ENCODE data around the gene GPRC5C.

GPRC5C gene

DNA sequence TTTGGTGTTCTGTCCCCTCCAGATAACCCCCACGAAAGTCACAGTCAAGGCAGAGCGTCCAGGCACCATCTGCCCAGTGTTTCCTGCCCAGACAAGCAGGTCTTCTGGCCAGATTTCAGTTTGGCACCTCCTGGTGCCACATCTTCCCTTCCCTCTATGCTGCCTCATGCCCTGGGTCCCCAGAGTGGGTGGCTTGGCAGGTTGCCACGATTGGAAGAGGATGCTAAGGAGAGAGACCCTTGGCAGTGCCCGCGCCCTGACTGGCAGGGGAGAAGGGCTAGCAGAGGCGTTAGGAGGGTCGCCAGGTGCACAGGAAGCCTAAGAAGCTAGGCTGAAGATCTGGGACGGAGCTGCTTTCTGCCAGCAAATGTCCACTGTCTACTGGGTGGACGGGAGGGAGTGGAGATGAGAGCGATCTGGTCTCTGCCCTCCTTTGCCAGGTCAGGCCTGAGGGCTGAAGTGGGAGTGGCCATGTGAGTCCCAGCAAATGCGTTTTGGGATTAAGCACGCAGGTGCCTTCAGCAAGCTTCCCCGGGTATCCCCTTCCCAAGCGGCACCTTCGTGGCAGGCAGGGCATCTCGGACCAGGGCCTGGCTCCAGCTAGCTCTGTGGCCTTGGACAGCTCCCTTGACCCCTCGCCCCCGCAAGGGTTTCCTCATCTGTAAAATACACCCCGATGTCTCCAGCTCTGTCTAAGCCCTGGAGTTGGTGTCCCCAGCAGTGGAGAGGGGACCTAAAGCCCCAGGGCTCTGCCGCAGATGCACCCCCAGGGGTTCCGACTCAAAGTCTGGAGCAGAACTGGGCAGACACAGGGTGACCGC, 21.2 kb downstream of the GPRC5C start:
- no peak for DNase-seq (ENCODE audit: low read depth)

DNA sequence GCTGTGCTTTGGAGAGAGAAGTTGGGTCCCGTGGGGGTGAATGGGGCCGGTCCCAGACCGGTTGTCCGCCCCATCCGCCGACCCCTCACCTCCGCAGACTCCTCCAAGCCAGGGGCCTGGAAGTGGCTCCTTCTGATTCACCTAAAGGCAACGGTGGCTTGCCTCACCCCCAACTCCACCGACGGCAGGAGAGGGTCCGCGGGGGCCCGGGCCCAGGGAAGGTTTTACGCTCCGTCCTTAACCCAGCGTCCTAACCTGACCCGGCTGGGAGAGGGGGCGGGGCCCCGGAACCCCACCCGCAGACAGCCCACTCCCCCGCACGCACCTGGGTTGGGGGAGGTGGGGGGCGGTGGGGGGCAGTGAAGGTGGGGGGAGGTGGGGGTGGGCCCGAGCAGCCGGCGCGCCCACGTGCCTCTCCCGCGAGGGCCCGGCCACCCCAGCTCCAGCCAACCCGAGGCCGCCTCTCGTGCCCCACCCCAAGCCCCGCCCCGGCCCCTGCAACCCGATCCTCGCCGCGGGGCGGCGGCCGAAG, 21.8 kb downstream of the GPRC5C start:
- DNase-seq (ENCODE audit: low read depth): no peak

DNA sequence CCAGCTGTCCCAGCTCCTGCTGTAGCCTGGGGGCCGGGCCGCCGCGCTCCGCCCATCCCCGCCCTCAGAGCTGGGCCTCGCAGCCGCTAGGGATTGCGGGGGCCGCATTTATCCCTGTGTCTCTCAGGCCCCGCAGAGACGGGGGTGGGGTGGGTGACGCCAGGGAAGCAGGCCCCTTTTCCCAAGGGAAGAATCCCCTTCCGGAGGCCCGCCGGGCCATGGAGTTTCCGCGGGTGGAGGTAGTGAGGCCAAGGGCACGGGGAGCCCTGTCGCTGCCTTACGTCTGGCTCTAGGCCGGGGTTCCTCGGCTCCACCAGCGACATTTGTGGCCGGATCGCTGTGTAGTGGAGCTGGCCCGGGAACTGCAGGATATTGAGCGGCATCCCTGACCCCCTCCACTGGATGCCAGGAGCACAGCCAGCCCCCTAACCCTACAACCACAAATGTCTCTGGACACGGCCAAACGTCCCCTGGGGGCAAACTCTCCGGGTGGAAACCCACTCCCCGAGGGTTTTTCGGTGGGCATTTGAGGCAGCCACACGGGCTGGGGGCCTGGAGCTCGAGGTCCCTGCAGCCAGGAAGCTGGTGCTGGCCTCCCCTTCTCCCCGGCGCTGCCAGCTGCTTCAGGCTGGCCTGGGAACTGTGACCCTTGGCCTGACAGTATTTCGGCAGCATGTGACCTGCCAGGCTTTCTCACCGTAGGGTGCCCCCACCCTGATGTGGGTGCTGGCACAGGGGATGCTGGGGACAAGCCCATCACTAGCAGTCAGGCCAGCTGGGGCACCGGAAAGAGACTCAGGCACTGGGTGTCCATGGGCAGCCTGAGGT, 22.5 kb downstream of the GPRC5C start:
- DNase-seq (ENCODE audit: low read depth): no peak

DNA sequence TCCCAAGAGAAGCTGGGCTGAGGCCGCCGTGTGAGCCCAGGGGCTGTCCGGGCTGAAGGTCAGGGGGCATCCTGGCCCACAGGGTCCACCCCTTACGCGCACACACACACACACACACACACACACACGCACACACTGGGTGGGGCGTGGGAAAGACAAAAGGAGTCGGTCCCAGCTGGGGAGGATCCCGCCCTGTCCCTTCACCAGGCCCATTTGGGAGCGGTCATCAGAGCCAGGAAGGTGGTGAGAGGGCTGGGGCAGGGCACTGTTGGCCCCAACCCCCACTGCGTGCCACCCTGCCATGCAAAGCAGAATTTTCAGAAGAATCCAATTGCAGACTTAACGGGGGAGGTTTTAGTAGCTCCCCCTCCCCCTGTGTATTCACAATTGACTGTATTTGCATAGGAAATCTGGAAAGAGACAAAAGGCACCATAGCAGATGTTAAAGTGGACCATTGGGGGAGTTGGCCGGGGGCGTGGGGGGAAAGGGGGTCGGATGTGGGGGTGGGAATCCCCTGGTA, 23.2 kb downstream of the GPRC5C start:
- DNase-seq (ENCODE audit: low read depth): no peak

DNA sequence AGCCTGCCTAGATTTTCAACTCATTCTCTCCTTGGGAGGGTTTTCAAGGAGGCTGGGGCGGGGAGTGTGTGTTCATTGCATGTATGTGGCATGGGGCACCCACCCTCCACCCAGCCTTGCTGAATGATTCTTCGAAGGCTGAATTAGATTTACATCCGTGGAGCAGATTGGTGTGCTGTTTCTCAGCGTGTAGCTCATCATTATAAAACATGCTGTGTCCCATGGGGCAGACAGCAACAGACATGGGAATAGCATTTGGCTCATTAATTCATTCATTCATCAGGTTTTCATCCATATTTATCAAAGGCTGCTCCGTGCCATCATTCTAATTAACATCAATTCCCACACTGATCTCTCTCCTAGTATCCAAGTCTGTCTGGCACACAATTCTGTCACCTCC, 23.9 kb downstream of the GPRC5C start:
- DNase-seq (ENCODE audit: low read depth): no peak

DNA sequence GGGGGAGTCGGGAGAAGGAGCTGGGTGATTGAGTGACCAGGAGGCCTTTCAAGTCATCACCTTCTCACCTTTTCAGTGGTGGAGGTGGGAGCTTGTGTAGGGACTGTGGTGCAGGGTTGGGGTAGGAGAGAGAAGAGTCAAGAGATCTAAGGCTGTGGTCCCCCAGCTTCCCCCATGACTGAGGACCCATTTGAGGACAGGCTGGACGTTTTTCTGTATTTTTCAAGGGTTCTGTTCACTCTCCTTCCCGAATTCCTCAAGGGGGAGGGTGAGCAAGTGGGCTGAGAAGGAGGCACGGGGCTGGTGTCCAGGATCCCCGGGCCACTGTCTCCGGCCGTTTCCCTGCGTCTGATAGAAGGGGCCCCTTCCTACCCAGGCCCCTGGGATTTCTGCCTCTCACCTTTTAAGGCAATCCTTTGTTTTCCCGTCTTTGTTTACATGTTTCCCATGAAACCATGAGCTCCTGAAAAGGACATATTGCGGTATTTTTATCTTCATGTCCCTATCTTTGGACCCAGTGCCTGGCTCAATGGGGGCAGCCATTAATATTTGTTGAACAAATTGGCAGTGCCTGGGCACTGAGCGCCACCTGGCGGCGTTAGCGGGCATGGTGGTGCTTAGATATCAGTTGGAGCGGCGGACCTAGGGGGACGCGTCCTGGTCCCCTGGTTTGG, 25.4 kb downstream of the GPRC5C start:
- DNase-seq (ENCODE audit: low read depth): peak; percentile 1

DNA sequence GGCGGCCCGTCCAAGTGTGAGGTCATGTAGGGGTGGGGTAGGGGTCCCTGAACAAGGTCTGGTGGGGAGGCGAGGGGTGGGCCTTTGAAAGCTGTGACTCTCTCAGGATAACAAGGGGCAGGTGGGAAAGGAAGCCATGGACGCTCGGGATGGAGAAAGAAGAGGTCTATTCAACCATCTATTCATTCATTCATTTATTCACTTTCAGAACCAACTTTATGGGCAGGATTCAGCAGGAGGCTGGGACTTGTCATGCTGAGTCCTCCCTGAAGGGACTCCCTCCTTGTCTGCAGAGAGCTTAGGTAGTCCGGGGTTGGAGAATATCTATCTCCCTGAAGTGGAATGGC, 25.9 kb downstream of the GPRC5C start:
- no peak for DNase-seq (ENCODE audit: low read depth)

DNA sequence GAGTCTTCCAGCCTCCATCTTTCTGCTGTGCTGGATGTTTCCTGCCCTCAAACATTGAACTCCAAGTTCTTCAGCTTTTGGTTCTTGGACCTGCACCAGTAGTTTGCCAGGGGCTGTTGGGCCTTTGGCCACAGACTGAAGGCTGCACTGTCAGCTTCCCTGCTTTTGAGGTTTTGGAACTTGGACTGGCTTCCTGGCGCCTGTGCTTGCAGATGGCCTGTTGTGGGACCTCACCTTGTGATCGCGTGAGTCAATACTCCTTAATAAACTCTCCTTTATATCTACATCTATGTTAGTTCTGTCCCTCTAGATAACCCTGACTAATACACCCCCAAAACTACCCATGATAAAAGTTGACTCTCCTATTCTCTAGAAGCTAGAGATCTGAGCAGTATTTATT, 26.9 kb downstream of the GPRC5C start:
- no peak for DNase-seq (ENCODE audit: low read depth)

DNA sequence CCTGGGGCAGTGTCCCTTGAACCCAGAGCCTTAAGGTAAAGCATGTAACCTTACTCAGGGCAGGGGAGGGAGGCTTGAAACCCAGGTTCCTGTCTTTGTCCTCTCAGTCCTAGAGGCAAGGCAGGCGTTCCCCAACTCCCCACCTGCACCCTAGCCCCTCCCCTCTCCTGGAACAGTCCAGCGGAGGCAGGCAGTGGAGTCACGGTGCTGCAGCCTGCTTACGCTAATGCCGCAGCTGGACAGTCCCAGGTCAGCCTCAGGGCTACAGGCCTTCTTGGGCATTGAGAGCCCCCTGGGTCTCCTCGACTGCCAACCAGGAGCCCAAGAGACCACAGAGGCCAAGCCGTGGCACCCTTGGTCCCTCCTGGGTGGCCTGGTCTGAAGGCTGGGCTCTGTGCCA, 27.7 kb downstream of the GPRC5C start:
- DNase-seq (ENCODE audit: low read depth): no peak

DNA sequence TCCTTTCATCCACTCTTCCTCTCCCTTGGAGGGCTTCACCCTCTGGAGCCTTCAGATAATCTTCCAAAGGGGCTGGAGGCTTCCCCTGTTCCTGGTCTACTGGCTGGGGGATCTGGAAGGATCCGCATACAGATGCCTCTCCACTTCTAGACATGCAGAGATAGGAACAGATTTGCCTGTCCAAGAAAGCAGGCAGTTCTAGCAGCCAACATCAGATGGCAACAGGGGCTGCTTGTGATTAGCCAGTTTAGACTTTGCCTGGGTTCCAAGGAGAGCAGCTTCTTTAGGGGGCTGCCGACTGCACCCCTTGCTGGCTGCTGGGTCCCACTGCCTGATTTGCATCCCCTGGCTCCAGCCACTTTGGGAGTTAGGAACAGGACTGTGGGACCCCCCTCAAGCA, 28.4 kb downstream of the GPRC5C start:
- no peak for DNase-seq (ENCODE audit: low read depth)

DNA sequence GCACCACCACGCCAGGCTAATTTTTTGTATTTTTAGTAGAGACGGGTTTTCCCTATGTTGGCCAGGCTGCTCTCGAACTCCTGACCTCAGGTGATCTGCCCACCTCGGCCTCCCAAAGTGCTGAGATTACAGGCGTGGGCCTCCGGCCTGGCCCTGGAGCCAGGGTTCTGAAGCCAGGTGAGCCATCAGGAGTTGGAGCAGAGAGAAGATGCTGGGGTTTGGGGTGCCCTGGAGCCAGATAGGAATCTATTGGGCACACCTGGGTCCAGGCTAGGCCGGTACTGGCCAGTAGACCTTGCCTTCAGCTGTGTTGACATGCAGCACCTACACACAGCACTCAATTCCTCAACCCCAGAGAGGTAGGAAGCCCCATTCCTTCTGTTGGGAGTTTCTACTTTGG, 29.1 kb downstream of the GPRC5C start:
- DNase-seq (ENCODE audit: low read depth): no peak

DNA sequence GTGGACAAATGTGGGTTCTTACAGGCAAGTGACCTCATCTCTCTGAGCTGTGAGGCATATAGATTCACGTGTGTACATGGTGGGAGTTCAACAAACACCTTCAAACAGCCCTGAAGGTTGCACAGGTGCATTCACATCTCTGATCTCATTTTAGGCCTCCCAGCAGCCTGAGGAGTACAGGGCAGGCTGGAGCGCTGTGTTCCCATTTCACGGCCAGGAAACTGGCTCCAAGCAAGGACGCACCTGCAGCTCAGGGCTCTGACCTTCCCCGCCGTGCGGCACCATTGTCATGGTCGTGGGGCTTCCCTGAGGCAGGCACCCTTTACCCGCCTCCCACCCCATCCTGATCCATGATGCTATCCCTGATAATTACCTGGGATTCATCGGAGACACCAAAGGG, 29.7 kb downstream of the GPRC5C start:
- no peak for DNase-seq (ENCODE audit: low read depth)

DNA sequence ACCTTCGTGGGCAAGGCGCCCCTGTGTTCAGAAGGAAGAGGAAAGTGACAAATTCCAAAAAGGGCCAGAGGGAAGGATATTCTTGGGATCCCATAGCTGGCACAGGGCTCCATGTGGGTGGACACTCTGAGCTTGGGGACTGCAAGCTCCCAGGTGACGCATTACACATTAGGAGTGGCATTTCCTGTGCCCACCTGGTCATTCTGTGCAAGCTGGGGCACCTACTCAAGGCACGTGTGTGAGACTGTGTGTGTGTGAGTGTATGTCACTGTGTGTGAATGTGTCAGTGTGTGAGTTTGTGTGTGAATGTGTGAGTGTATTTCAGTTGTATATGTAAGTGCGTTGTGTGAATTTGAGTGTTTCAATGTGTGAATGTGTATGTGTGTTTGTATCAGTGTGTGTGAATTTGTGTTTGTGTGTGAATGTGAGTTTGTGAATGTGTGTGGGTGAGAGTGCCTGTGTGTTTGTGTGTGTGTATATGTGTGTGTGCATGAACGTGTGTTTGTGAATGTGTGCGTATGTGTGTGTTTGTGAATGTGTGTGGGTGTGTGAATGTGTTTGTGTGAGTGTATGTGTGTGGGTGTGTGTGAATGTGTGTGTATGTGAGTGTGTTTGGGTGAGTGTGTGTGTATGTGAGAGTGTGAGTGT, 33.0 kb downstream of the GPRC5C start:
- no peak for DNase-seq (ENCODE audit: low read depth)

DNA sequence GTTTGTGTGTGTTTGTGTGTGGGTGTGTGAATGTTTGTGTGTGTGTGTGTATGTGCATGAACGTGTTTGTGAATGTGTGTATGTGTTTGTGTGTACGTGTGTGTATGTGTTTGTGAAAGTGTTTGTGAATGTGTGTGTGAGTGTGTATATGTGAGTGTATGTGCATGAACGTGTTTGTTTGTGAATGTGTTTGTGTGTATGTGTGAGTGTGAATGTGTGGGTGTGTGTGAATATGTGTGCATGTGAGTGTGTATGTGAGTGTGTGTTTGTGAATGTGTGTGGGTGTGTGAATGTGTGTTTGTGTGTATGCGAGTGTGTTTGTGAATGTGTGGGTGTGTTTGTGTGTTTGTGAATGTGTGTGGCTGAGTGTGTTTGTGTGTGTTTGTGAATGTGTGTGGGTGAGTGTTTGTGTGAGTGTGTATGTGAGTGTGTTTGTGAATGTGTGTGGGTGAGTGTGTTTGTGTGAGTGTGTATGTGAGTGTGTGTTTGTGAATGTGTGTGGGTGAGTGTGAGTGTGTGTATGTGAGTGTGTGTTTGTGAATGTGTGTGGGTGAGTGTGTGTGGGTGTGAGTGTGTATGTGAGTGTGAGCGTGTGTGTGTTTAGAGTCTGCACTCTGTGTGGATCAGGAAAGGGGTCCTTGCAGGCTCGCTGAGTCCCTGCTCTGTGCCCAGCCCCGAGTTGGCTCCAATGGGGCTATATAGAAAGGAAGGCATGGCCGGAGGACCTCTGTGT, 33.7 kb downstream of the GPRC5C start:
- DNase-seq (ENCODE audit: low read depth): no peak

DNA sequence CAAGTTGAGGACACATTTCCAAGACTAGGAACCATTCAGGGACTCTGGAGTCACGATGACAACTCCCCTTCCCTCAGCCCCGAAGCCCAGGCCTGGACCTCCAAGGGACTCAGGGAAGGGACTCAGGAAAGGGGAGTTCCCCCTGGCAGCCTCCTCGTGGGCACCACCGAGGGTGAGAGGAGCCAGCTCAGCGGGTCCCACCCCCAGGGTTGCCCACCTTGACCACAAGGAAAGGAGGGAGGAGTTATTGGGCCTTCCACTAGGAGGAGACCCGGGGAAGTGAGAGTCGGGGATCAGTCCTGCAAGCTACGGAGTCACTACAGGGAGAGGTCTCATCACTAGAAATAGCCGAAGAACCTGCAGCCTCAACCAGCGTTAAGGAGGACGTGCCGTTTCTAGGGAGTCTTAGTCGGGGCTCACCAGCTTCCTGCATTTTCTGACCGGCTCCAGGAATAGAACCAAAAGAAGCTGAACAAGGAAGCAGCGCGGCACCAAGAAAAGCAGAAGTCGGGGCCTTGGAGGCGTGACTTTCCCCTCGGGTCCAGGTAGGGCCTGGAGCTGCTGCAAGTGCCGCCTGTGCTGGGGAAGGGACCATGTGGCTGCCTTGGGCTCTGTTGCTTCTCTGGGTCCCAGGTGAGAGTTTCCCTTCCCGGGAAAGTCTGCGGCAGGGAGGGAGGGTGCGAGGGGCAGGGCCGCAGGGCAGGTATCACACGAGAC, 34.4 kb downstream of the GPRC5C start, which contains the start of gene CD300A:
TSS of gene CD300A (plus strand) at position 524 of the 717 bp plus-strand sequence. CDS start at position 594, 70 bp downstream.
- DNase-seq (ENCODE audit: low read depth): no peak

DNA sequence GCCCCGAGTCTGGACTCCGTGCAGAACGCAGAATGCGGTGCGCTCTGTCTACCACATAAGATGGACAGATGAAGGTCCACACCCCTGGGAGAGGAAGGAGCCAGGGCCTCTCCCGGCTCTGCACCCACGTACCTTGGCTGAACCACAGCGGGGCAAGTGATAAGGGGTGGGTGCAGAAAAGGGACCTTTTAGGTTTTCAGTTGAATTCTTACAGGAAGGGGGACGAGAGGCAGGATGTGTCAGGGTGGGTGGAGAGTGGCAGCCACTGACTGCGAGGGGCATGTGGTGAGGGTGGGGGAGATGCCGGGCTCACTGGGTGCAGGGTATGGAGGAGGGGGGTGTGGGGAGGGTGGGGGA, 34.9 kb downstream of the GPRC5C start:
- no peak for DNase-seq (ENCODE audit: low read depth)

DNA sequence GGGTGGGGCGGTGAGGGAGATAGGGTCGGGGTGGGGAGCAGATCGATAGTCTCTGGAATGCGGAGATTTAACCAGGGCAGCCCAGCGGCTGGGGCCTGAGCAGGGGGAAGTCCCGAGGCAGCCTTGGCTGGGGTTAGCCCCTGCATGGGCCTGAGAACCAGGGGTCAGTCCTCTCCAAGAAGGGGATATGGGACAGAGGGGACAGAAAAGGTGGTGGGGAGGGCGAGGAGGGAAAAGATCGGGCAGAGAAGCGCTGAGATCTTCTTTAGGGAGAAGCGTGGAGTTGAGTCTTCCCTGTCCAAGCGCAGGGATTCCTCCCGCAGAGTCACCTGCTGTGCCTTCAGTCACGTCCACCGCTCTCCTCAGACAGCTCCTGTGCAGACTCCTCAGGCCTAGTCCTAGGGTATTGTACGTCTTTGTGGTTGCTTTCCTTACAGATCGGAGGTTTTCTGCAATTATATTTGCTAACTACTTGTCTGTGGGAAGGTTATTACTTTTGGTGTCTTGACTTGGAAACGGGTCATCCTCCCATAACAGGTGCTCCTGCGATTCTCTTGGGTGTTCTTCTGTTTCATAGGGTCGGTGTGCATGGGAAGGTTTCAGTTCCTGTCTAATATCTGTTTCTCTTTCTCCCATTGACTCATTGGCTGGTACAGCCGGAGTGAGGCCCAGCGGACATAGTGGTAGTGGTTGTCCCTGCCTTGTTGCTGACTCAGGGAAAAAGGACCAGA, 35.5 kb downstream of the GPRC5C start:
- no peak for DNase-seq (ENCODE audit: low read depth)

DNA sequence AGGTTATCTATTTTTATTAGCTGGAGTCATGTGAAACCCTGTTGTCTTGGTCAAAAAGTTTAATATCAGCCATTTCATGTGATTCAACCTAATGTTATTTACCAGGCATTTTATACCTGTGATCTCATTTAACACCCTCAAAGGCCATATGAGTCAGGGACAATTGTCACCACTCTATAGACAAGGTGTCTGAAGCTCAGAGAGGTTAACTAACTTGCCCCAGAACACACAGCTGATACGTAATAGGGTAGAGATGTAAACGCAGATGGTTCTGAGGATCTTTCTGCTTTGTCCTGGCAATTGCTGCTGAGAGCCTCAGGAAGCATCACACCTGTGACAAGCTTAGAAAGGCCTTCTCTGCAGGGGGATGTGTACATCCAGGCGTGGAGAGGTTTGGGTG, 39.5 kb downstream of the GPRC5C start:
- no peak for DNase-seq (ENCODE audit: low read depth)

DNA sequence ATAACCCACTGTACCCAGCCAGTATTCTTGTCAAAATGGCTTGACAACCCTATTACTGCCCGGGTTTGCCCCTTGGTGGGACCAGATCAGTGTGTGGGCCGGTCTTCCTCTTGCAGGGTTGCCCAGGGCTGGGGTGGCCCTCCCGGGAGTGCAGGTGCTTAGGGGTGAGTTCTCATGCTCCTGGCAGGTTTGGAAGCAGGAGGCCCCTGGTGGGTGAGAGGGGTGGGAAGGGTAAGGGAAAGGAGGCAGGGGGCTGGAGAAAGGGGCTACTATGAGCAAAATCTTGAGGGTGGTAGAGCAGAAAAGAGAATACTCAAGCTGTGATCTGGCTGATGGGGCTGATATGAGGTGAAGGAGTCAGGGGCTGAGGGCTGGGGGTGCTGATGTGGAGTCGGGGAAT, 41.0 kb downstream of the GPRC5C start:
- DNase-seq (ENCODE audit: low read depth): no peak

DNA sequence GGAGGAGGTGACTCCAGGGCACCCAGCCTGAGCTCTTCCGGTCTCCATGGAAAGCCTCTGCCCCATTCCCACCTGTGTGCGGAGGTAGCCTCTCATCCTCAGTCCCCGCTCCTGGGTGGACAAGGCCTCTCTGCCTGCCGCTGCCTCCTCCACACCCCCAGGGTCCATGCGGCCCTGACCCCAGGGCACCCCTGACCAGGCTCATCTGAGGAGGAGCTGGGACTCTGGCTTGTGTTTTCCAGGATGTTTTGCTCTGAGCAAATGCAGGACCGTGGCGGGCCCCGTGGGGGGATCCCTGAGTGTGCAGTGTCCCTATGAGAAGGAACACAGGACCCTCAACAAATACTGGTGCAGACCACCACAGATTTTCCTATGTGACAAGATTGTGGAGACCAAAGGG, 41.4 kb downstream of the GPRC5C start:
- no peak for DNase-seq (ENCODE audit: low read depth)

All from HS-27A (cell line).